ENCODE results near the gene DDX21. TPM values are rescaled to one million over a fixed set of nuclear protein-coding genes. Genes with fewer than 3 reads are reported as not detected.
"Not testable (repeated sequence)": the region's sequence is repeated elsewhere in the genome, so short reads cannot be mapped to it uniquely, and the experiment has no call there.

DDX21 gene
- total and polyA plus RNA-seq, 2 donors, result 28.8 to 61.0 TPM

DNA sequence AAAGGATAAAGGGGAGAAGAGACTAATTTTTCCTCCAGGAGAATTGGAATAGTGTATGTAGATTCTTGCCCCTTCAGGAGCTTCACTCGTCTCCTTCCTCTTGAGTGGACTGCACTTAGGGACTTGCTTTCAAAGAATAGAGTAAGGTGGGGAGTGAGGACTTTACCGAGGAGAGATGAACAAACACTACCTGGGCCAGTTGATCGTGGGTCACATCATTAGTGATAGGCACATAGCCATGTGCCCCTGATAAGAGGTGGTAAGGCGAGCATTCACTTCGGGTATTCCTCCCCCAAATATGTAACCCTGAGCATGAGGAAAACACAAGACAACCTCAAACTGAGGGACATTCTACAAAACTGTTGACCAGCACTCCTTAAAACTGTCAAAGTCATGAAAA is 18.0 kb downstream of the DDX21 start:
- no peaks in the 10 kb centered on the region for H3K4me1 ChIP-seq (ENCODE audit: control insufficient read depth in 2 of 2, insufficient read depth in 2 of 2, low read length in 2 of 2)
- DNase-seq (ENCODE audit: low read depth in 6 of 9, low spot score in 9 of 9), result no peak
- no peaks in the 10 kb centered on the region for H3K9me3 ChIP-seq (ENCODE audit: control insufficient read depth in 2 of 2, insufficient read depth in 1 of 2, low read length in 1 of 2)
- H3K36me3 ChIP-seq (ENCODE audit: control insufficient read depth in 2 of 2, insufficient read depth in 2 of 2, low read length in 1 of 2), result peaks cover 56 to 86% of the 10 kb centered on the region in 2 donors
- 98% methylated on average over 5 of the region's 5 CpGs for WGBS
- H3K4me3 ChIP-seq (ENCODE audit: low read length in 2 of 2), result no peak overlapping the region
- H3K27me3 ChIP-seq (ENCODE audit: control insufficient read depth in 2 of 2, insufficient read depth in 1 of 2, low read length in 1 of 2), result no peaks in the 10 kb centered on the region
- H3K27ac ChIP-seq (ENCODE audit: low read depth in 1 of 2, low read length in 1 of 2), result no peak overlapping the region

DNA sequence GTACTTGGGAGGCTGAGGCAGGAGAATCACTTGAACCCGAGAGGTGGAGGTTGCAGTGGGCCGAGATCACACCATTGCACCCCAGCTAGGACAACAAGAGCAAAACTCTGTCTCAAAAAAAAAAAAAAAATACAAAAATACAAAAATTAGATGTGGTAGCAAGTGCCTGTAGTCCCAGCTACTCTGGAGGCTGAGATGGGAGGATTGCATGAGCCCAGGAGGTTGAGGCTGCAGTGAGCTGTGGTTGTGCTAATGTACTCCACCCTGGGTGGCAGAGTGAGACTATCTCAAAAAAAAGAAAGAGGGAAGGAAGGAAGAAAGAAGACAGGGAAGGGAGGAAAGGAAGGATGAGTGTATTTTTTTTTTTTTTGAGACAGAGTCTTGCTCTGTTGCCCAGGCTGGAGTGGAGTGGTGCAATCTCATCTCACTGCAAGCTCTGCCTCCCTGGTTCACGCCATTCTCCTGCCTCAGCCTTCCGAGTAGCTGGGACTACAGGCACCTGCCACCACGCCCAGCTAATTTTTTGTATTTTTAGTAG is 20.0 kb downstream of the DDX21 start:
- H3K4me1 ChIP-seq (ENCODE audit: control insufficient read depth in 2 of 2, insufficient read depth in 2 of 2, low read length in 2 of 2); DNase-seq (ENCODE audit: low read depth in 6 of 9, low spot score in 9 of 9); H3K27me3 ChIP-seq (ENCODE audit: control insufficient read depth in 2 of 2, insufficient read depth in 1 of 2, low read length in 1 of 2); H3K27ac ChIP-seq (ENCODE audit: low read depth in 1 of 2, low read length in 1 of 2); H3K9me3 ChIP-seq (ENCODE audit: control insufficient read depth in 2 of 2, insufficient read depth in 1 of 2, low read length in 1 of 2); H3K4me3 ChIP-seq (ENCODE audit: low read length in 2 of 2): not testable (repeated sequence)
- 97% methylated on average over 5 of the region's 5 CpGs for WGBS
- H3K36me3 ChIP-seq (ENCODE audit: control insufficient read depth in 2 of 2, insufficient read depth in 2 of 2, low read length in 1 of 2), result peaks cover 48 to 91% of the 10 kb centered on the region in 2 donors

DNA sequence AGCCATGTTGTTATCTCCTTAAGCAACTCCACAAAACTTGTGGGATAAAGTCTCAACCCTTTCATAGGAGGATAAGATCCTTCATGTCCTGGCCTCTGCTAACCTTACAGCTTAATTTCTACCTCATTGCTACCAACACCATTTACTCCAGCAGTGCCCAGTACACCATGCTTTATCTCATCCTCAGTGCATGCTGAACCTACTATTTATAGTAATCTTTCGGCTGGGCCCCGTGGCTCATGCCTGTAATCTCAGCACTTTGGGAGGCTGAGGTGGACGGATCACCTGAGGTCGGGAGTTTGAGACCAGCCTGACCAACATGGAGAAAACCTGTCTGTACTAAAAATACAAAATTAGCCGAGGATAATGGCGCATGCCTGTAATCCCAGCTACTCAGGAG is 23.8 kb downstream of the DDX21 start:
- WGBS, result over 99% methylated on average over 6 of the region's 6 CpGs
- not testable (repeated sequence) for DNase-seq (ENCODE audit: low read depth in 6 of 9, low spot score in 9 of 9); H3K27ac ChIP-seq (ENCODE audit: low read depth in 1 of 2, low read length in 1 of 2); H3K9me3 ChIP-seq (ENCODE audit: control insufficient read depth in 2 of 2, insufficient read depth in 1 of 2, low read length in 1 of 2); H3K27me3 ChIP-seq (ENCODE audit: control insufficient read depth in 2 of 2, insufficient read depth in 1 of 2, low read length in 1 of 2); H3K4me1 ChIP-seq (ENCODE audit: control insufficient read depth in 2 of 2, insufficient read depth in 2 of 2, low read length in 2 of 2); H3K4me3 ChIP-seq (ENCODE audit: low read length in 2 of 2)
- H3K36me3 ChIP-seq (ENCODE audit: control insufficient read depth in 2 of 2, insufficient read depth in 2 of 2, low read length in 1 of 2), result peaks cover 33 to 89% of the 10 kb centered on the region in 2 donors

DNA sequence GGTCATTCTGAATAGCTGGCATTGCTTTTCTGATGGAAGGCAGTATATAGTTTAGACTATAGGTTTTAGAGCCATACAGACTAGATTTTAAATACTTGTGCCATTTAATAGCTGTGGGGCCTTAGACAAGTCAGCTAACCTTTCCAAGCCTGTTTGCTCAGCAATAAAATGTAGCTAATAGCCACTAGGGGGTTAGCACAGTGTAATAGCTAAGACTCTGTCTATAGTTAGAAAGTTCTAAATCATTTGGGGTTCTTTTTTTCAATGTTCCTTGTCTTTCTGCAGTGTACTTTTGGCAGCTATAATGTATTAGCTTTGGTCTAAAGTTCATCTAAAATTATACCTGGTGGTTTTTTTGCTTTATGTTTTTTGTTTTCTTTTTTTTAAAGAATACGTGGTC is 25.1 kb downstream of the DDX21 start:
- H3K9me3 ChIP-seq (ENCODE audit: control insufficient read depth in 2 of 2, insufficient read depth in 1 of 2, low read length in 1 of 2), result no peaks in the 10 kb centered on the region
- H3K4me1 ChIP-seq (ENCODE audit: control insufficient read depth in 2 of 2, insufficient read depth in 2 of 2, low read length in 2 of 2), result no peaks in the 10 kb centered on the region
- H3K4me3 ChIP-seq (ENCODE audit: low read length in 2 of 2), result no peak overlapping the region
- peaks cover 32 to 84% of the 10 kb centered on the region in 2 donors for H3K36me3 ChIP-seq (ENCODE audit: control insufficient read depth in 2 of 2, insufficient read depth in 2 of 2, low read length in 1 of 2)
- H3K27me3 ChIP-seq (ENCODE audit: control insufficient read depth in 2 of 2, insufficient read depth in 1 of 2, low read length in 1 of 2), result no peaks in the 10 kb centered on the region
- no peak for DNase-seq (ENCODE audit: low read depth in 6 of 9, low spot score in 9 of 9)
- 98% methylated on average over 1 of the region's 1 CpG for WGBS
- no peak overlapping the region for H3K27ac ChIP-seq (ENCODE audit: low read depth in 1 of 2, low read length in 1 of 2)

DNA sequence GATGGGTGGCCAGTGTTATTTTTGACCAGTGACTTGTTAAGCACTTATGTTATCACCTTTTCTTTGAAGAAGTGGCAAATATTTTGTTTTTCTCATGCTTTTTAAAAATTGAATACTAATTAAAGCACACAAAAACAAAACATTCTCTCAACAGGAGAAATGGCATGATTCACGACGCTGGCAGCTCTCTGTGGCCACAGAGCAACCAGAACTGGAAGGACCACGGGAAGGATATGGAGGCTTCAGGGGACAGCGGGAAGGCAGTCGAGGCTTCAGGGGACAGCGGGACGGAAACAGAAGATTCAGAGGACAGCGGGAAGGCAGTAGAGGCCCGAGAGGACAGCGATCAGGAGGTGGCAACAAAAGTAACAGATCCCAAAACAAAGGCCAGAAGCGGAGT is 26.4 kb downstream of the DDX21 start:
- no peaks in the 10 kb centered on the region for H3K27me3 ChIP-seq (ENCODE audit: control insufficient read depth in 2 of 2, insufficient read depth in 1 of 2, low read length in 1 of 2)
- H3K36me3 ChIP-seq (ENCODE audit: control insufficient read depth in 2 of 2, insufficient read depth in 2 of 2, low read length in 1 of 2), result peaks cover 27 to 74% of the 10 kb centered on the region in 2 donors
- H3K27ac ChIP-seq (ENCODE audit: low read depth in 1 of 2, low read length in 1 of 2), result no peak overlapping the region
- no peaks in the 10 kb centered on the region for H3K9me3 ChIP-seq (ENCODE audit: control insufficient read depth in 2 of 2, insufficient read depth in 1 of 2, low read length in 1 of 2)
- no peak for DNase-seq (ENCODE audit: low read depth in 6 of 9, low spot score in 9 of 9)
- WGBS, result 98% methylated on average over 11 of the region's 11 CpGs
- no peak overlapping the region for H3K4me3 ChIP-seq (ENCODE audit: low read length in 2 of 2)
- no peaks in the 10 kb centered on the region for H3K4me1 ChIP-seq (ENCODE audit: control insufficient read depth in 2 of 2, insufficient read depth in 2 of 2, low read length in 2 of 2)

DNA sequence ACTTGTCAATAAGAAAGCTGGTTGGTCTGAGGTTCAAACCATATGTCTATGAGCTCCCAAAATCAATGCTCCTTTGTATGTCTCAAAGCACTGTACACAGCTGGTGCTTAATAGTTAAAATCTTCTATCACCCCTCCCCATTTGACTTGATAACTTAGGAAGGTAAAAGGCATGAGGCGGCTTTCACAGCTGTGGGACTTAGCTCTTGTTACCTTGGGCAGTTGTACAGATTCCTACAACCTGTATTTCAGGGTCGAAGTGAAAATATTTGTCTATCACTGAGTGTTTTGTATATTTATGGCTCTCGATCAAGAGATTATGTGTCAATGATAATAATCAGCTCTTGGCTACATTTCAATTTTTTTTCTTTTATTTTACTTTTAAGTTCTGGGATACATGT is 31.6 kb downstream of the DDX21 start:
- peaks cover 4 to 27% of the 10 kb centered on the region in 2 donors for H3K36me3 ChIP-seq (ENCODE audit: control insufficient read depth in 2 of 2, insufficient read depth in 2 of 2, low read length in 1 of 2)
- H3K4me3 ChIP-seq (ENCODE audit: low read length in 2 of 2), result no peak overlapping the region
- peaks cover 4 to 13% of the 10 kb centered on the region in 2 donors for H3K4me1 ChIP-seq (ENCODE audit: control insufficient read depth in 2 of 2, insufficient read depth in 2 of 2, low read length in 2 of 2)
- no peaks in the 10 kb centered on the region for H3K9me3 ChIP-seq (ENCODE audit: control insufficient read depth in 2 of 2, insufficient read depth in 1 of 2, low read length in 1 of 2)
- DNase-seq (ENCODE audit: low read depth in 6 of 9, low spot score in 9 of 9), result no peak
- no peak overlapping the region for H3K27ac ChIP-seq (ENCODE audit: low read depth in 1 of 2, low read length in 1 of 2)
- 95% methylated on average over 3 of the region's 3 CpGs for WGBS
- H3K27me3 ChIP-seq (ENCODE audit: control insufficient read depth in 2 of 2, insufficient read depth in 1 of 2, low read length in 1 of 2), result no peaks in the 10 kb centered on the region

DNA sequence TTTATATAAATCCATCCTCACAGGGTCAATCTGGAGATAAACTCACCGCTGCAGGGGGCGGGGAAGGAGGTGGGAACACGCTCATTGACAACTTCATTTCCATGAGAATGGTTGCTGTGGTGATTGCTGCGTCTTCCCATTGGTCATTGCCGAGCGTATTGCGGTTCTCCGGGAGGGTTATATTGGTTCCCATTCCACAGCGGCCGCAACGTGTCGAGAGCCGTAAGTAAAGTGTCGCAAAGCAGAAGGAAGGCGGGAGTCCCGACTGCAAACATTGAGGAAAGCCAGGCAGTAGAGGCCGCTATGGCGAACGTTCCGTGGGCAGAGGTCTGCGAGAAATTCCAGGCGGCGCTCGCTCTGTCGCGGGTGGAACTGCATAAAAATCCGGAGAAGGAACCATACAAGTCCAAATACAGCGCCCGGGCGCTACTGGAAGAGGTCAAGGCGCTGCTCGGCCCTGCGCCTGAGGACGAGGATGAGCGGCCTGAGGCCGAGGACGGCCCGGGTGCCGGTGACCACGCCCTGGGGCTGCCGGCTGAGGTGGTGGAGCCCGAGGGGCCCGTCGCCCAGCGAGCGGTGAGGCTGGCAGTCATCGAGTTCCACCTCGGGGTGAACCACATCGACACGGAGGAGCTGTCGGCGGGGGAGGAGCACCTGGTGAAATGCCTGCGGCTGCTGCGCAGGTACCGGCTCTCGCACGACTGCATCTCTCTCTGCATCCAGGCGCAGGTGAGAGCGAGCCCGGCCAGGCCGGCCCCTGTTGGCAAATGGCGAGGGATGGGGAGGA is 32.8 kb downstream of the DDX21 start, which contains the start of gene KIFBP:
Gene KIFBP, plus strand, starts transcription at position 274 of the 787 bp plus-strand sequence. Its CDS starts 30 bp downstream, at position 304.
- H3K4me1 ChIP-seq (ENCODE audit: control insufficient read depth in 2 of 2, insufficient read depth in 2 of 2, low read length in 2 of 2), result peaks cover 4 to 15% of the 10 kb centered on the region in 2 donors
- peak; percentile 55 to 90 (median 72) for DNase-seq (ENCODE audit: low read depth in 6 of 9, low spot score in 9 of 9)

DNA sequence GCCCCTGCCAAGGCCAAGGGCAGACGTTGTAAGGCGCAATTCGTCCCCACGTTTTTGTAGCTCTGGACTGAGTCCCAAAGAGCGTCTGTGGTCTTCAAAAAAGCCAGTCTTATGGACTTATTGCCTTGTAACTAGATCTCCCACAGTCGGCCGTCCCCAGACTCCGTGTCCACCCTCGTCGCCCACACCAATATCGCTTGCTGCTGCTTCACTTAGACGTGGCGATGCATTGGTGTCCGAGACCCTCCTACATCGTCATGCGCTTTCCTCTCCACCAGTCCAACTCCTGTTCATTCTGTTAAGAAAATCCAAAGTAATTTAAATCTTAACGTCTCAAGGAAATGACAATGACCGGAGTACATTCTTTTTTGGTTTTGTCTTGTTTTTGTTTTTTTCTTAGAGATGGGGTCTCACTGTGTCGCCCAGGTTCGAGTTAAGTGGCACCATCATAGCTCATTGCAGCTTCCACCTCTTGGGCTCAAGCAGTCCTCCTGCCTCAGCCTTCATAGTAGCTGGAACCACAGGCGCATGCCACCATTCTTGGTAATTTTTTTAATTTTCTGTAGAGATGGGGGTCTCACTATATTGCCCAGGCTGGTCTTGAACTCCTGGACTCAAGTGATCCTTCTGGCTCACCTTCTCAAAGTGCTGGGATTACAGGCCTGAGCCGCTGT is 33.5 kb downstream of the DDX21 start:
- peak overlapping the region in 1 of 2 donors; percentile 64 for H3K27ac ChIP-seq (ENCODE audit: low read depth in 1 of 2, low read length in 1 of 2)
- H3K4me3 ChIP-seq (ENCODE audit: low read length in 2 of 2), result peak overlapping the region; percentile 60 to 76
- no peaks in the 10 kb centered on the region for H3K27me3 ChIP-seq (ENCODE audit: control insufficient read depth in 2 of 2, insufficient read depth in 1 of 2, low read length in 1 of 2)
- WGBS, result 29% methylated on average over 22 of the region's 22 CpGs
- peaks cover 0 to 12% of the 10 kb centered on the region in 2 donors for H3K36me3 ChIP-seq (ENCODE audit: control insufficient read depth in 2 of 2, insufficient read depth in 2 of 2, low read length in 1 of 2)
- H3K9me3 ChIP-seq (ENCODE audit: control insufficient read depth in 2 of 2, insufficient read depth in 1 of 2, low read length in 1 of 2), result no peaks in the 10 kb centered on the region
- peaks cover 4 to 15% of the 10 kb centered on the region in 2 donors for H3K4me1 ChIP-seq (ENCODE audit: control insufficient read depth in 2 of 2, insufficient read depth in 2 of 2, low read length in 2 of 2)
- DNase-seq (ENCODE audit: low read depth in 6 of 9, low spot score in 9 of 9), result peak in 1 of 9 donors; percentile 18

More for the DNA sequence above, 32.8 kb downstream of the DDX21 start, which contains the start of gene KIFBP:
- peaks cover 3 to 19% of the 10 kb centered on the region in 2 donors for H3K36me3 ChIP-seq (ENCODE audit: control insufficient read depth in 2 of 2, insufficient read depth in 2 of 2, low read length in 1 of 2)
- peak within 1 kb of the TSS; percentile 60 to 76 for H3K4me3 ChIP-seq (ENCODE audit: low read length in 2 of 2)
- under 1% methylated on average over 62 of the region's 62 CpGs for WGBS
- peak within 1 kb of the TSS; percentile 53 to 64 for H3K27ac ChIP-seq (ENCODE audit: low read depth in 1 of 2, low read length in 1 of 2)
- H3K9me3 ChIP-seq (ENCODE audit: control insufficient read depth in 2 of 2, insufficient read depth in 1 of 2, low read length in 1 of 2), result no peaks in the 10 kb centered on the region
- H3K27me3 ChIP-seq (ENCODE audit: control insufficient read depth in 2 of 2, insufficient read depth in 1 of 2, low read length in 1 of 2), result no peaks in the 10 kb centered on the region
